DMS 273 (cell line): ENCODE data around the gene DIS3L.
"Not testable (repeated sequence)": the region's sequence is repeated elsewhere in the genome, so short reads cannot be mapped to it uniquely, and the experiment has no call there.

Experiments used
- DNase-seq: peaks from one replicate; lab custom pipeline; 2025; ENCODE audit not compliant: unreplicated experiment; lab: John Stamatoyannopoulos, UW

The DIS3L gene

DNA sequence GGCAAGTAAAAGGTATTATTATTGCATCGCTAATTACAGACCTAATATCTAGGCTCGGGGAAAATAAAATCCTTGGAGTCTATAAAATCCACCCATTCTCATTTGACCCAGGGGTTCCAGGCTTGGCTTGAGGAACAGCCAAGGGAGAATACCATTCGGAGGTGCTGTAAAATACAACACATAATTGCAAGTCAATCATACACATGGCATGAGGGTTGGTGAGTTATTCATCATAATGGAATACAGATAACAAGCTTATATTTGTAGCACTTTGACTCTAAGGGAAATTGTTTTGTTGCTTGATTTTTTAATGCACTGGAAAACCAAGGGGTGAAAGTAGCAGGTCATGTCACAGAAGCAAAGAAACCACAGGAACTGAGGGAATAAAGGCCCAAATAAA lies 16.8 kb upstream of the DIS3L start:
- DNase-seq: no peak

DNA sequence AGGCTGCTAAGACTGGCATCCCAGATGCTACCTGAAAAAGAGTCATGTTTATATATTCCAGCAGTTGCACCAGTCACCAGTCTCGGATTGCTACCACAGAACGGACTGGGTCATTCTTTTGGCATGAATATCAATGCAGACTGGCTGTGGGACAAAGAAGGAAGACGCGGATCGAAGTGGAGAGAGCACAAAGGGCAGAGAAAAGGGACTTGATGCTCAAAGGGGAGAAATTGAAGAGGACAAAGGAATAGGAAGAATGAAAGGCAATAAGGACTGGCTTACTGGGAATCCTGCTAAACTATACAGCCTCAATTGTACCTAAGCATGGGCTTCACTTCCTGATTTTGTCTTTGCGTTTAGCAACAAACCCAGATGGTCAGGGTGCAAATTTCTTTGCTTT lies 15.3 kb upstream of the DIS3L start:
- DNase-seq: no peak

DNA sequence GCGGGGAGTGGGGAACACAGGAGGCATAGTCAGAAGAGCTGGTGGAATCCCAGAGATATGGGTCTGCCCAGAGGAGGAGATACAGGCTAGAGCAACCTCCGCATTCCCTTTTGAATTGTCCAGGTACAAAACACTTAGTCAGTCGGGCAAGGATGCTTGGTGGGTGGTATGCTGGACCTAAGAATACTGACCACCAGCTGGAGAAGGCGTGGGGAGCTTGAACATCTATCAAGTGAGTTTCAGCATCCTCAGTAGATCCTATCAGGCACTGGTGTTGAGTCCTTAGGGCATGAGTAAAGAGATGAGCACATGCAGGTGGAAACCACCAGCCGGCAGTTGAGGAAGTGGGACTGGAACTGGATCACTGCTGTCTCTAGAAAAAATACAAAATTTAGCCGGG lies 14.7 kb upstream of the DIS3L start:
- DNase-seq: no peak

DNA sequence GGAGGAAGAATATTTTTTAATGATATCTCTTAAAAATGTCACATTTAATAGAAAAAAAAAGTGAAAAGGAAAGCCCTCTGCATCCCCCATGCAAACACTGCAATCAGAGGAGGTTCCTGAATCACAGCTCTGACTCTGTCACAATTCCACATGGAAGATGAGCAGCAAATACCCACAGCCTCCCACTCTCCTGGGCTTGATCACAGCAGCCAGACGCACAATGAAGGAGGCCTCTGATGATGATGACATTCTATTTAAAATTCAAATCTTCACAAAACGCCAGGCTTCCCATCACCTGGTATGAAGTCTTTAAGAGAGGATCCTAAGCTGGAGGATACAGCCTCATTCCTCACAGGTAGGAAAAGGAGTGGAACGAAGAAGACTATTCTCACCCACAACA lies 9.1 kb upstream of the DIS3L start:
- no peak for DNase-seq

DNA sequence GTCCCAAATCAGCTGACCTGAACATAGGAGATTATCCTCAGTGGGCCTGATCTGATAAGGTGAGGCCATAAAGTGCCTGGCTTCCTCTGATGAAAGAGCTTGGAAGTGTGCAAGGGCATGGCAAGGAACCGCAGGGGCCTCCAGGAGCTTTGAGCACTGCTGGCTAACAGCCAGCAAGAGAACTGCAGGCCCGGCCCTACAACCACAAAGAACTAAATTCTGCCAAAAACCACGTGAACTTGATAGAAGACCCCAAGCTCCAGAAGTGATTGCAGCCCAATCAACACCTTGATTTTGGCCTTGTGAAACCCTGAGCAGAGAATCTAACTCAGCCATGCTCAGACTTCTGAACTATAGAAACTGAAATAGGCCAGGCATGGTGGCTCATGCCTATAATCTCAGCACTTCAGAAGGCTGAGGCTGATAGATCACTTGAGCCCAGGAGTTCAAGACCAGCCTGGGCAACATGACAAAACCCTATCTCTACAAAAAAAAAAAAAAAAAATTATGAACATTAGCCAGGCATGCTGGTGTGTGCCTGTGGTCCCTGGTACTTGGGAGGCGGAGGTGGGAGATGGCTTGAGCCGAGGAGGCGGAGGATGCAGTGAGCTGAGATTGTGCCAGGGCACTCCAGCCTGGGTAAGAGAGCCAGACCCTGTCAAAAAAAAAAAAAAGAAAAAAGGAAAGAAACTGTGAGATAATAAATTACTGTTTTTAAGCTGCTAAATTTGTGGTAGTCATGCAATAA lies 7.7 kb upstream of the DIS3L start:
- DNase-seq: no peak

DNA sequence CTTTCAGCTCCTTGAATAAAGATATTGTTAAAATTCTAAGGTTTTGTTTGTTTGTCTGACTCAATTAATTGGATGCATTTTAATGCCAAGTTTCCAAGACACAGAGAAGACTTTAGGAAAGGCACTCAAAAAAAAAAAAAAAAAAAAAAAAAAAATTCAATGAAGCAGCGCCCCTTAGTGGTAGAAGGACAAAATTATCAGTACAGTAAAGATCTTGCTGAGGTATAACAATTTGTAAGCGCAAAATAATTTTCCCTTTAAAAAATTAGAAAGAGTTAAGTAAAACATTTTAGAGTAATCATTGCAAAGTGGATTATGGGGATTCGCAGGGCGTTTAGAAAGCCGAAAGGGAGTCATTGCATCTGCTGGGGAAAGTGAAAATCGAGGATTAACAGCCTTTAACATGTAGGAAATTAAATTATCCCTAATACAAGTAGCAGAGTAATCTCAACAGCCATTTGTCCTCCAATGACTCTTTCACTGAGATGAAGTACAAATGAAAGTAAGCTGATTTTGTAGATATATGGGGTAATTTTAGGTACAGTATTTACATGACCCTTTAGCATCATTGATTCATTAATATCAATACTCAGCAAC lies 5.8 kb upstream of the DIS3L start:
- DNase-seq: peak; percentile 54

DNA sequence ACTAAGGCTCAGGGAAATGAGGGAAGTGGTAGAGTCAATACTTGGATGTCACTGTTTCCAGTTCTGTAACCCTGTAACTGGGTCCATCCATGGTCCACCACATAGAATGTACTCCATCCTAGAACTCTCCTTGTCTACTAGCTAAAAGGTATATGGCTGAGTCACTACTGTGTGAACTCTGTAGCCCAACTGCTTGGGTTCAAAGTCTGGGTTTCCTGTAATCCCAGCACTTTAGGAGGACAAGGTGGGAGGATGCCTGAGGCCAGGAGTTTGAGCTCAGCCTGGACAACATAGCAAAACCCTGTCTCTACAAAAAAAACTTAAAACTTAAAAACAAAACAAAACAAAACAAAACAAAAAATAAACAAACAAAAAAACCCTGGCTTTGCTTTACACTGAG lies 5.3 kb upstream of the DIS3L start:
- DNase-seq: no peak

DNA sequence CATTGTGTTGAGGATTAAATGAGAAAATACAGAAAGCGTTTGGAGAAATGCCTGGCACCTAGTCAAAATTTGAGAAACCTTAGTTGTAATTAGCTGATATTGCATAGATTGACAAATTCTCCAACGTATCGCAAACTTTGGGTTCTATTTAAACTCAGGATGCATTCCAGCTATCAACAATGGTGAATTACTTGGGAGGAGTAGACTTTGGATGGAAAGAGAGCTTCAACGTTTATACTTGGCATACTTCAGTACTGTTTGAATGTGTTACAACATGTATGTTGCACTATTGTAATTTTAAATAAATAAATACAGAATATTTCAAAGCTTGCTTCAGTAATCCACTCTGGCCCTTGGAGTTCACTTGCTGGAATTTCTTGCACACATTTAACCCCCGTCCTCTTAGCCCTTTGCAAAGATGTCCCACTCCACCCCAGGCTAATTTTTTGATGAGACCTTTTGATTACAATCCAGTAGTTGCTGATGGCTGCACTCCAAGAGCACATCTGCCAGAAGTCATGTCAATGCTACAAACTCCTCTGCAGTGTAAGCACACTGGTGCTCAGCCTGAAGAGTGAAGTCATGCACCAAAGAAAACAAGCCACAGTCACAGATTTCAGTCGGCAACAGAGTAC lies 4.7 kb upstream of the DIS3L start:
- no peak for DNase-seq

DNA sequence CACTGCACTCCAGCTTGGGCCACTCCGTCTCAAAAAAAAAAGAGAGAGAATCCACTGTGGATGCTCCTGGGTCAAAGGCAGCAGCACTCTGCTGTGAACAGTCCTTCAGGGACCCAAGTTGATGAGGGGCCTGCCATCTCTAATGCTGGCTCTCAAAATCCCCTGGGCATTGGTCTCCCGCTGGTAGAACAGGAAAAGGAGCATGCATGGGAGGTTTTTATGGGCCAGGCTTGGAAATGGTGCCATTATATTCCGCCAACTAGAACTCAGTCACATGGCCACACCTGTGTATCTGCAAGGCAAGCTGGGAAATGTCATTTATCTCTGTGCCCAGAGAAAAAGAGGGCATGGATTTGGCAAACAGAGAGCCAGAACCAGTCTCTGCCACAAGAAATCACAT lies 3.4 kb upstream of the DIS3L start:
- DNase-seq: no peak

DNA sequence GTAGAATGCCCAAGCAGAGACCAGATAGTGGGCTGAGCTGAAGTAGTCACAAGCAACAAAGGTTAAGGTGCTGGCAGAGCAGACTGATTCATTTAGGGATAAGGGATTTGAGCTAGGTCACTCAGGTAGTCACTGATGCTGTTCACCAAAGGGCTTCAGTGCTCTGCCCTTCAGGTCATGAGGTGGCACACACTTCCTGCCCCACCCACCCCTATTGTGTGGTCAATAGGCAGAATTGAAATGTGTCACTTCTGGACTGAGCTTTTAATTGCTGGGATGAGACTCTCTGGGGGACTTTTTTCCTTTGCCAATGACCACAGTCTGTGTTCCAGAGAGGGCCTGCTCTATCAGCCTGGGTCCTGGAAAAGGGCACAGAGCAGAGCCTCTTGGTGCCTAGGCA lies 2.9 kb upstream of the DIS3L start:
- no peak for DNase-seq

DNA sequence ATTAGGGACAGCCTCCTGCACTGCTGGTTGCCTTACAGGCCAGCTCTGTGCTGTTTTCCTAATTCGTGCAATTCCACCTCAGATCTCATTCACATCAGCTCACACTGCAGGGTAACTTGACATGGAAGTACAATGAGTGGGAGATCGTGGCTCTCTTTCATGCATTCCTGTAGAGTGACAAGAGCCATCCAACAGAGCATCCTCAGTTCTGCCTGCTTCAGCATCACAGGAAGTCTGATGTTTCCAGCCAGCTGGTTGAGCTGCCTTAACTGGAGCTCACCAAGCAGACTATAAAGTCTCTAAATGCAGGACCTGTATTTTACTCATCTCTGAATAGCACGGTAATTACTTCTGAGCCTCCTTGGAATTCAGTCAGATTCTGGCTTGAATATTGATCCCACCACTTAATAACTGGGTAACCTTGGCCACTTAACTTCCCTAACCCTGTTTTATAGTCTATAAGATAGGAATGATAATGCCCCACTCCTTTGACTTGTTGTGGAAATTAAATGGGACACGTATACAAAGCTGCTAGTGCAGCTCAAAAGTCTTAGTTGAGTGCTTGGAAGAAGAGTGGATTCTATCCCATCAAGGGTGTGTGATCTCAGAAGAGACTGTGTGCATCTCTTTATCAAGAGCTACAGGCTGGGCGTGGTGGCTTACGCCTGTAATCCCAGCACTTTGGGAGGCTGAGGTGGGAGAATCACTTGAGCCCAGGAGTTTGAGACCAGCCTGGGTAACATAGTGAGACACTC lies 1.4 kb upstream of the DIS3L start:
- DNase-seq: peak; percentile 5

DNA sequence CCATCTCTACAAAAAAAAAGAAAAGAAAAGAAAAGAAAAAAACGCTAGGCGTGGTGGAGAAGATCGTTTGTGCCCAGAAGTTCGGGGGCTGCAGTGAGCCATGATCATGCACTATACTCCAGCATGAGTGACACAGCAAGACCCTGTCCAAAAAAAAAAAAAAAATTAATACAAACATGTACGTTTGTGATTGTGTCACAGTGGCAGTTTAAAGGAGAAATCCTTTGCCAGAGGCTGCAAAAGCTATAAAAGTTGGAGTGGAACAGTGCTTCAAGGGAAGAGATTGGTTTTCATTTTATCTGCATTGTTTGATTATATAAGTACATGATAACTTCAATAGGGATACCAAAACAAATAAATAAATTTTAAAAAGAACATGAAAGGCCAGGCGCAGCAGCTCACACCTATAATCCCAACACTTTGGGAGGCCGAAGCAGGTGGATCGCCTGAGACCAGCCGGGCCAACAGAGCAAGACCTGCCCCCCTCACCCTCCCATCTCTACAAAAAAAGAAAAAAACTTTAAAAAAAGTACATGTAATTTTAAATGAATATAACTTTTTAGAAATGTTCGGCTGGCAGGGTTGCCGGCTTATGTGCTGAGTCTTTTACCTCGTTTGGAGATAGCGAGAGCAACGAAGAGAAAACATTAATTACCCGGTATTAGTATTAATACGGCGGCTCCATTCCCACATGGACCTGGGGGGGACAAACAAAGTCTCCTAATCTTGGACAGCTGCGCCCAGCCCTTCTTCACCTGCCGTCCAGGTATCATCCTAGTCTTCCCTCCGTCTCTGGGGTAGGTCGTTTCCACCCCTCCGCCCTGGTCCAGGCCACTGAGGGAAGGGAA lies 573 bp upstream of the DIS3L start:
- no peak for DNase-seq

DNA sequence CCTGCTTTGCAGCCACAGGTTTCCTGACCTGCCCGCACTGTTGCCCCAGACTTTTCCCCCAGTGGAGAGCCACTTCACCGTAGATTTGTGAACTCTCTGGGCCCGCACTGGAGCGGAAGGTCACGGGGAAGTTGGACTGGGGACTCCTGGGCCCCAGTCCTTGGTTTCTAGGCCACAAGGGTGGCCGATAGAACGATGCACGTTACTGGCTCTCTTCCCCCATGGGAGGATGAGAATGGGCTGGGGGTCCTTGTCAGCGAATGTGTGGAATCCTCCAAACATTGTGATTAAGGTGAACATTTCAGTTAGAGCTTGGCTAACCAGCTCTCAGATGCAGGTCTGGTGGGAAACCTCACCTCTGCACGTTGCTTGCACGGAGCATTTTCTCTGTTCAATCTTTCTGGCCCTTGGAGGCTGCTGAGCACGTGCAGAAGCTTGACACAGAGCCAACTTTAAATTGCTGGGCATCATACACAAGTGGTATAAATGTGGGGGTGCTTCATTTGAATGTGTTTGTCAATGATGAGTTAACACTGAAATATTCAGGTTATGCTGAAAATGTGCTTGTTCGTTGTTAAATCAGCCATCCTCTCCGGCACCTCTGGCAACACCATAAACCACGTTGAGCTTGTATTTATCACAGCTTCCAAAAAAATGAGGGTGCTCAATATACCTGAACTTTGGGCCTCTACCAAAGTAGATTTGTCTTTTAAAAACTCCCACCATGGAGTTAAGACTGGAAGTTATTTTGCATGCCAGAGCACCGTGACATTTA lies 976 bp downstream of the DIS3L start:
- peak; percentile 59 for DNase-seq

DNA sequence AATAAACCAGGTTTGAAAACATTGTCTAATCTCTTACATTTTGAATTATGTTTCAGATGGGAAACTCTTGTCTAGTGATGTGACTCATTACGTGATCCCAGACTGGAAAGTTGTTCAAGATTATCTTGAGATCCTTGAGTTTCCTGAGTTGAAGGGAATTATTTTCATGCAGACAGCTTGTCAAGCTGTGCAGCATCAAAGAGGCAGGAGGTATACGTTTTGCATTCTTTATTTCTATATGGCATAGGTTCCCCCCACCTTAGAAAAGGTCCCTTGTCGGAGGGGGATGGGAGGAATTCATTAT lies 1.5 kb downstream of the DIS3L start:
- peak; percentile 28 for DNase-seq

DNA sequence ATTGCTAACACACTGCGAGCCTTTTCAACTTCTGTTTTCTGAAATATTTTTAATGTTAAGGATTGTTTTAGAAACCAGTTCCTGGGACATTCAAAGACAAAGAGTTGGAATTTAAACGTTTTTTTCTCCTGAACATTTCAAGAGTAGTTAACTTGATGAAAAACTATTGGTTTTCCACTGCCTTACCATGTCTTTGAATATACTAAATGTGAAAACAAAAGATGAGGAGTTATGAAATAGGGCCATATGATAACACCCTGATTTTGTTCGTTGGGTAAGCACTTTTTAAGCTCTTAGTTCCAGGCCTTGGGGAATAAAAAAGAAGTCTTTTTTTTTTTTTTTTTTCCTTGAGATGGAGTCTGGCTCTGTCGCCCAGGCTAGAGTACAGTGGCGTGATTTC lies 2.8 kb downstream of the DIS3L start:
- DNase-seq: no peak

DNA sequence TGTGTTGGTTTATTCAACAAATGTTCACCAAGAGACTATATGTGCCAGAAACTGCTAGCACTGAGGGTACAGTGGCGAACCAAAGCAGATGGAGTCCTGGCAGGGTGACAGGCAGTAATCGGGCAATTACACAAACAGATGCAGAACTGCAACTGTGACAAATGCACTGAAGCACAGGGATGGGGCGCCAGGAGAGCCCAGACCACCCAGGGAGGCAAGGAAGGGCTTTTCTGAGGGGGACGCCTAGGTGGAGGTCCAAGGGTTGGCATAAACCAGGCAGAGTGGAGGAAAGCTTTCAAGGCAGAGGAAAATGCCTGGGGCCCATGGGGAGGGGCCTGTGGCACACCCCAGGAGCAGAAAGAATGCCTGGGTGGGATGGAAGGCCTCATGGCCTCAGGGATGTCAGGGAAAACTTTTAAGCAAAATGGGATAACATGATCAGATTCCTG lies 5.5 kb downstream of the DIS3L start:
- peak; percentile 55 for DNase-seq

DNA sequence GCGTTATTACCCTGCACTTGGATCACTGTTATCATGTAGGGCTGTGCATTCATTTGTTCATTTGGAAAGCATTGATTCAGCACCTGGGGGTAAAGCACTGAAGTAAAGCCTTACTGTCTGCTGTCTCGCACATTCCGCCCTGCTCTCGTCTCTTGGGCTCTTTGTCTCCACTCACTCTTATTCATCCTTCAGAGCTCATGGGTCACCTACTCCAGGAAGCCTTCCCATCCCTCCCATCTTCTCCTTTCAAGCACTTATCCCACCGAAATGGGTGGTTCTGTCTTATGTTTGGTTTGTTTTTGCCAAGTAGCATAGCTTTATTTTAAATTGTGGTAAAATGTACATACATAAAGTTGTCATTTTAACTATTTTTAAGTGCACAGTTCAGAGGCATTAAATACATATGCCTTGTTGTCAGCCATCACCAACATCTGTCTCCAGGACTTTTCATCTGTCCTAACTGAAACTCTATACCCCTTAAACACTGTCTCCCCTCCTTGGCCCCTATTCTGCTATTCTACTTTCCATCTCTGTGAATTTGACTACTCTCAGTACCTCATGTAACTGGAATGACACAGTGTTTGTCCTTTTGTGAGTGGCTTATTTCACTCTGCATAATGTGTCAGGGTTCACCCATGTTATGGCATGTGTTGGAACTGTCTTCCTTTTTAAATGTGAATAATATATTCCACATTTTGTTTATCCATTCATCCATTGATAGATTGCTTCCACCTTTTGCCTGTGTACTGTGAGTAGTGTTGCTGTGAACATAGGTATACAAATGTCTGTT lies 9.3 kb downstream of the DIS3L start:
- no peak for DNase-seq

DNA sequence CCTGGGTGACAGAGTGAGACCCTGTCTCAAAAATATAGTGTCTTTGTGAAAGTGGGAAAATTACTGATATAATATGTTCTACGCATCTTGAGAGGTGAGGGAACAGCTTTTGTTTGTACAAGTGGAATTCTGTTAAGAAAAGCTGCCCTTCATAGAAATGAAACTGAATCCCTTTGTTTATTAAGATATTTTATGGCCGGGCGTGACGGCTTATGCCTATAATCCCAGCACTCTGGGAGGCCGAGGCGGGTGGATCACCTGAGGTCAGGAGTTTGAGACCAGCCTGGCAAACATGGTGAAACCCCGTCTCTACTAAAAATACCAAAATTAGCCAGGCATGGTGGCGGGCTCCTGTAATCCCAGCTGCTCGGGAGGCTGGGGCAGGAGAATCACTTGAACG lies 11.1 kb downstream of the DIS3L start:
- DNase-seq: not testable (repeated sequence)

DNA sequence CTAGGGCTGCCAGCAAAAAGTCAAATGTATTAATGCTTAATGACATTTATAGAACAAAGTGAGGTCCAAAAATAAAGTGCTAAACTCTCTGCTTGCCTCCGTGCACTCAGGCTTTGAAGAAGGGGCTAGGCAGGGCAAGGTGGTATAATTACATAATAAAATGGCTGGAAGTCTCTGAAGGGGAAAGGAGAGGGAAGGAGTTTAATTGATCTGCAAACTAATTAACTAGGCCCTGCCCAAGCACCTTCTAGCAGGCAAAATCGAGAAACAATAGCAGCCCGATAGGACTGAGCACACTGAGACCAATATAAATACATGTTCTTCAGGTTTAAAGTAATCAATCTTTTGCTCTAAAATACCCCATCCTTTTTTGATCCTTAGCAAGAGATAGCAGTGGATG lies 13.0 kb downstream of the DIS3L start:
- DNase-seq: no peak

DNA sequence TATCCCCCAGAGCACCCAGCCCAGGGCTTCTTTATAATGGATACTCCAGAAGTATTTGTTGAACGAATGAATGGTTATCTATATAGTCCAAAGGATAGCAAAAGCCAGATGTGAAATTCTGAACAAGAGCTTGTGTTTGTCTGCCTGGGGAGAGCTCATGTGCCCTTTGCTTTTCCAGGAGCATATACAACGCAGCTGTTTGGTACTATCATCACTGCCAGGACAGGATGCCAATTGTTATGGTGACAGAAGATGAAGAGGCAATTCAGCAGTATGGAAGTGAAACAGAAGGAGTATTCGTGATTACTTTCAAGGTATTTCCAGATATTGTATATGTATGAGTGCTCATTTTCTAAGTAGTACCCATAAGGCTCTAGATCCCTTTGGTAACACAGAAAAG lies 15.2 kb downstream of the DIS3L start:
- no peak for DNase-seq
